ENCODE measurements around the gene CPPED1.
"Not testable (repeated sequence)": the region's sequence is repeated elsewhere in the genome, so short reads cannot be mapped to it uniquely, and the experiment has no call there.

DNA sequence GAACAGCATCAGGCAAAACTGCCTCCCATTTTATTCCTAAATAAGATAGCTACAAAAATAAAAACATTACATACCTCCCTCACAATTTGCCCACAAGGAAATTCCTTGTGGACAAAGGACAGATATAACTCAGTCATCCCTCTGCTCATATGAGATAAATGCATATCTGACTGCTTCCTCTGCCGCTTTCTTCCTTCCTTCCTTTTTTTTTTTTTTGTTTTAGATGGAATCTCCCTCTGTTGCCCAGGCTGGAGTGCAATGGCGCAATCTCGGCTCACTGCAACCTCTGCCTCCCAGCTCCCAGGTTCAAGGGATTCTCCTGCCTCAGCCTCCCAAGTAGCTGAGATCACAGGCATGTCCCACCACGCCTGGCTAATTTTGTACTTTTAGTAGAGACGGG, 9.6 kb upstream of the CPPED1 start:
- not testable (repeated sequence) for TF ChIP-seq POLR2A (IDR thresholded peaks at IDR 0.05)
- TF ChIP-seq, protein P1, sequence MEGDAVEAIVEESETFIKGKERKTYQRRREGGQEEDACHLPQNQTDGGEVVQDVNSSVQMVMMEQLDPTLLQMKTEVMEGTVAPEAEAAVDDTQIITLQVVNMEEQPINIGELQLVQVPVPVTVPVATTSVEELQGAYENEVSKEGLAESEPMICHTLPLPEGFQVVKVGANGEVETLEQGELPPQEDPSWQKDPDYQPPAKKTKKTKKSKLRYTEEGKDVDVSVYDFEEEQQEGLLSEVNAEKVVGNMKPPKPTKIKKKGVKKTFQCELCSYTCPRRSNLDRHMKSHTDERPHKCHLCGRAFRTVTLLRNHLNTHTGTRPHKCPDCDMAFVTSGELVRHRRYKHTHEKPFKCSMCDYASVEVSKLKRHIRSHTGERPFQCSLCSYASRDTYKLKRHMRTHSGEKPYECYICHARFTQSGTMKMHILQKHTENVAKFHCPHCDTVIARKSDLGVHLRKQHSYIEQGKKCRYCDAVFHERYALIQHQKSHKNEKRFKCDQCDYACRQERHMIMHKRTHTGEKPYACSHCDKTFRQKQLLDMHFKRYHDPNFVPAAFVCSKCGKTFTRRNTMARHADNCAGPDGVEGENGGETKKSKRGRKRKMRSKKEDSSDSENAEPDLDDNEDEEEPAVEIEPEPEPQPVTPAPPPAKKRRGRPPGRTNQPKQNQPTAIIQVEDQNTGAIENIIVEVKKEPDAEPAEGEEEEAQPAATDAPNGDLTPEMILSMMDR (IDR thresholded peaks at IDR 0.05): not testable (repeated sequence)
